GM23338 (cell line): Measurements from ENCODE around the gene C11orf21.

Experiments
- CREB1 ChIP-seq: fragments of 250-450 bp; sonication (Bioruptor Pico); IDR thresholded peaks from 2 replicates; pipeline ENCODE4 v1.5.0; 2020; ENCODE audit warnings: low read depth, mild to moderate bottlenecking, moderate library complexity
- CTCF ChIP-seq, 2 experiments: fragments of 200-600 bp in 1 of 2; sonication (generic) in 1 of 2; conservative IDR thresholded peaks; 2 replicates each; pipeline versions ENCODE4 v1.5.1 to v1.6.1; 2016 to 2017; ENCODE audit warnings: antibody characterized with exemption in 2 of 2, low read depth in 2 of 2, mild to moderate bottlenecking in 2 of 2, moderate library complexity in 1 of 2
- ETS1 ChIP-seq: IDR thresholded peaks from 2 replicates; pipeline ENCODE4 v1.6.1; 2016; ENCODE audit warnings: antibody characterized with exemption
- EZH2 ChIP-seq: fragments of 200-600 bp; sonication (generic); IDR thresholded peaks from one replicate; pipeline ENCODE4 v1.8.0; 2017; ENCODE audit warnings: antibody characterized with exemption, mild to moderate bottlenecking, low read depth; ENCODE audit not compliant: unreplicated experiment
- EZH2phosphoT487 ChIP-seq: fragments of 200-600 bp; sonication (generic); IDR thresholded peaks from one replicate; pipeline ENCODE4 v1.8.1; 2018; ENCODE audit warnings: antibody characterized with exemption; ENCODE audit not compliant: unreplicated experiment
- JUNB ChIP-seq: IDR thresholded peaks from one replicate; pipeline ENCODE4 v1.6.1; 2016; ENCODE audit warnings: antibody characterized with exemption; ENCODE audit not compliant: unreplicated experiment
- NANOG ChIP-seq: IDR thresholded peaks from 2 replicates; pipeline ENCODE4 v1.6.1; 2016; ENCODE audit warnings: antibody characterized with exemption, borderline replicate concordance
- POLR2AphosphoS5 ChIP-seq: IDR thresholded peaks from 2 replicates; pipeline ENCODE4 v1.6.1; 2016; ENCODE audit warnings: antibody characterized with exemption, low read depth
- REST ChIP-seq: IDR thresholded peaks from one replicate; pipeline ENCODE4 v1.6.1; 2018; ENCODE audit warnings: antibody characterized with exemption; ENCODE audit not compliant: unreplicated experiment
- STAT1 ChIP-seq: IDR thresholded peaks from one replicate; pipeline ENCODE4 v1.6.1; 2016; ENCODE audit warnings: antibody characterized with exemption; ENCODE audit not compliant: unreplicated experiment
- ZNF114 ChIP-seq: fragments of 250-450 bp; sonication (Bioruptor Pico); IDR thresholded peaks from 2 replicates; pipeline ENCODE4 v1.5.0; 2020; ENCODE audit warnings: mild to moderate bottlenecking, moderate library complexity
- ZNF331 ChIP-seq: fragments of 250-450 bp; sonication (Bioruptor Pico); IDR thresholded peaks from 2 replicates; pipeline ENCODE4 v1.5.0; 2020; ENCODE audit warnings: low read depth, mild to moderate bottlenecking, moderate library complexity
- ZNF462 ChIP-seq: fragments of 250-450 bp; sonication (Bioruptor Pico); IDR thresholded peaks from 2 replicates; pipeline ENCODE4 v1.5.0; 2020; ENCODE audit warnings: mild to moderate bottlenecking, moderate library complexity

- TF ChIP-seq CTCF (conservative IDR thresholded peaks at IDR 0.05; ENCODE audit: low read depth in 2 of 2) (no peak), EZH2 (no peak), CREB1 (no peak), JUNB (no peak), POLR2AphosphoS5 (no peak), NANOG (no peak), EZH2phosphoT487 (no peak), STAT1 (no peak), REST (no peak), ZNF114 (no peak), ETS1 (no peak), ZNF331 (no peak), ZNF462 (no peak)
Measured at GRCh38 chr11:2250041-2250440, 51.7 kb downstream of the C11orf21 start.
